HG03139 (cell line): ENCODE results near the gene SMIM30.

ENCODE experiments used
- ATAC-seq: cut with Tn5 transposase; IDR thresholded peaks from one replicate; pipeline ENCODE4 v1.9.1; 2021; ENCODE audit not compliant: unreplicated experiment

Gene SMIM30

DNA sequence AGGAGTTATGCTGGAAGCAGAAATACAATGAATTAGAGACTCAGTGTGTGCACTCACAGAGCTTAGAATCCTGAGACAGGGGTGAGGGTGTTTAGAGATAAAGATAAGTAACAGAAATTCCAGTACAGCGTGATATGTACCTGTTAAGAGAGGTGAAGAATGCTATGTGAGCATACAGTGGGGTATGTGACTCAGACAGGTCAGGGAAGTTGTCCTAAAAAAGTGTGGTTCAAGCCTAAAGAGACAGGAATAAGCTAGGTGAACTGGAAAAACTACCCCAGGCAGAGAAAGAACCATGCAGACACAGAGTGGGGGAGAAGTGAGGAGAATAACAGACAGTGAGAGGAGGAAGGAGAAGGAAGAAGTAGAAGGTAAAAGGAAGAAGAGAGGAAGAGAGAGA lies 8.6 kb downstream of the SMIM30 start:
- no peak for ATAC-seq

DNA sequence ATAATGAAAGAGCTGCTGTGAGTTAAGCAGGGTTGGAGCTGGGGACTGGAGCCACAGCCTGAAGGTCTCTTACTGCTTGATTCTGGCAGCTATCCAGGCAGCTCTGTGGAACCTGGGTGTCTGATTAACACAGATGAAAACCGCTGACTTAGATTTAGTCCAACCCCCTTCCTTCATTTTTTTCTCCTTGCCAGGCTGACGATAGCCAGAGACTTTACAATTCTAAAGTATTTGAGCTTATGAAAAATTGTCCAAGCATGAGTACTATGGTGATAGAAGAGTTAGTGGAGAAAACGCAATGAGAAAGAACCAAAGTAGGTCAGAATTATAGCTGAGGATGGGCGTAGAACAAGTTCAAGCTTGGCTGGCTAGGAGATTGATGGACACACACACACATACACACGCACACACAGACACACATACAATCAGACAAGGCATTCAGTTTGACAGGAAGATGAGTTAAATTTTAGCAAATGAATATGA lies 18.2 kb downstream of the SMIM30 start:
- ATAC-seq = no peak

DNA sequence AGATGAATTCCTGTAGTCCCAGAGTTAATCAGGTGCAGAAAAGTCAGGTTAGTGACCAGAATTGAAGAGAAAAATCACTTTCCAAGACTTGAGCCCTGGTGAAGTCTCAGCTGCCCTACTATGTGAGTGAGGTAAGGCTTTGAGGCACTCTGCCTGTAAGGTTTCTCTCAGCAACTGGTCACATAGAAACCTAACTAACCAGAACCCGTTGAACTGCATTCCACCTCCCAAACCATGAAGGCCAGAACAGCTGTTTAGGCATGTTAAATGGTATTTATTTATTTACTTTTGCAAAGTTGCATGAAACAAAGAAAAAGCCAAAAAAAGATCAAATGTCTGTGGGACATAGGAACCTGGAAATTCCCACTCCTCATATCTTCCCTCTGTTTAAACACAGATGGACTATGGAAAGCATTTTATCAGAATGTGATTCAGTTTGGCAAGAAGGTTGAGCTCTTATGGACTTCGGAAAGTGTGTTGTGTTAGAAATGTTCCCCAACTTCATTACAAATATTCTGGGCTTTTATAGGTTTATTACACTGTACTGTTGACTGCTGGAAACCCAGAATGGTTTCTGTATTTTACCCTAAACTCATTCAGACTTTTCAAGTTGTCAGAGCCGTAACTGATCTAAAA lies 19.0 kb downstream of the SMIM30 start:
- no peak for ATAC-seq

DNA sequence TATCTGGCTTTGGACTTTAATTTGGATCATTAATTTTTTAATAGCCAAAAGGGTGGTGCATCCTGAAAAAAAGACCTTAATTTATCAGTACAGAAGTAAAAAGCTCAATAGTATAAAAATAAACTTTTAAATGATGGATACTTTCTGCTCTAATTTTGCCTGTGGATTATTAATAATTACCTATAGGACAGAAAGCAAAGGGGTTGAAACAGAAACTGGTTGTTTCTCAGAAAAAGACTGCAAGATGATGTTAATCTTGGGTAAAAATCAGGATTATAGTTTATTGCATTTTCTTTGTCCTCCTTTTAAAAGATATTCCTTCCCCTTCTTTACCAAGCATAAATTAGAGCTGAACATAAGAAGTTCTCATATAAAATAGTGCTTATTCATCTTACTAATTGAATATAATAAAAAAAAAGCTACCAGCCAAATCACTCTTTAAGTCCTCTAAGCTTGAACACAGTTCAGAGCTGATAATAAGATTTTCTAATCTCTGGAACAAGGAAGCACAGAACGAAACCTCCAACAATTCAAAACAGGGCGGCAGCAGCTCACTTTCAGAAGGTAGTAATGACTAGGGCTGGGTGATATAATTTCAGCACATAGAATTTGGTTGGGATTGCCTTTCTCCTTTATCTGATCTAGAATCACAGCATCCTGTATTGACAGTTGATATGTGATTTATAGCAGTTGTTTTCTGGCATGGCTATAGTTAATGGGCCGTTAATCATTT lies 23.7 kb downstream of the SMIM30 start:
- no peak for ATAC-seq

DNA sequence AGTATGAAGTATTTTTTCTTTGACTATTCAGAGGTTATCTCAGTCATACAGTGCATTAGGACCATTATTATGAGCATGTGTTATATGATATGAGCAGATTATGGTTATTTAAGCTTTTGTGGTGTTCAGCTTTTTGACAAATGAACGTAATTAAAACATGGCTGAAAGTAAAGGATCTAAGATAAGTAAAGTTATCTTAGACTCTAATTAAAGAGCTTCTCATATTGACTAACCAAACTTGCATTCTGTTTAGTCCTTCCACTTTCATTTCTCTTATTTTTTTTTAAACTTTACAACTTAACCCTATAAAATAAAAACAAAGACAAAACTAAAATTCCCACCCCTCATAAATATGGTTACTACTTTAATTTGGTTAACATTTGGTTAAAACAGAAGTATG lies 24.8 kb downstream of the SMIM30 start:
- no peak for ATAC-seq

DNA sequence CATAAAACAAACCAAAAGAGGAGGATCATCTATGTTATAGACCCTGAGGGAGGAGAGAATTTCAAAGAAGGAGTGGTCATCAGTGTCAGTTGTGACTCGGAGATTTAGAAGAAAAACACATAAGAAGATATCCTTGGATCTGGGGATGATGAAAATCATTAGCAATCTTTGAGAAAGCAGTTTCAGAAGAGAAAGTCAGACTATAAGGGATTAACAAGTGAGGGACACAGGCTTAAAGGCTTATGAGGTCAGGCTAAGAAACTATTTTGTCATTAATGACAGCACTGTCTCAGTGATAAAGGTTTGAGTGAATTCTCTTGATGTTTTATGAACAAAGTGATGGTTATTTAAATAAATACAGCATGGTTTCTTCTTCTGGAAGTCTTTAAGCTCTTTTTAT lies 25.6 kb downstream of the SMIM30 start:
- no peak for ATAC-seq

DNA sequence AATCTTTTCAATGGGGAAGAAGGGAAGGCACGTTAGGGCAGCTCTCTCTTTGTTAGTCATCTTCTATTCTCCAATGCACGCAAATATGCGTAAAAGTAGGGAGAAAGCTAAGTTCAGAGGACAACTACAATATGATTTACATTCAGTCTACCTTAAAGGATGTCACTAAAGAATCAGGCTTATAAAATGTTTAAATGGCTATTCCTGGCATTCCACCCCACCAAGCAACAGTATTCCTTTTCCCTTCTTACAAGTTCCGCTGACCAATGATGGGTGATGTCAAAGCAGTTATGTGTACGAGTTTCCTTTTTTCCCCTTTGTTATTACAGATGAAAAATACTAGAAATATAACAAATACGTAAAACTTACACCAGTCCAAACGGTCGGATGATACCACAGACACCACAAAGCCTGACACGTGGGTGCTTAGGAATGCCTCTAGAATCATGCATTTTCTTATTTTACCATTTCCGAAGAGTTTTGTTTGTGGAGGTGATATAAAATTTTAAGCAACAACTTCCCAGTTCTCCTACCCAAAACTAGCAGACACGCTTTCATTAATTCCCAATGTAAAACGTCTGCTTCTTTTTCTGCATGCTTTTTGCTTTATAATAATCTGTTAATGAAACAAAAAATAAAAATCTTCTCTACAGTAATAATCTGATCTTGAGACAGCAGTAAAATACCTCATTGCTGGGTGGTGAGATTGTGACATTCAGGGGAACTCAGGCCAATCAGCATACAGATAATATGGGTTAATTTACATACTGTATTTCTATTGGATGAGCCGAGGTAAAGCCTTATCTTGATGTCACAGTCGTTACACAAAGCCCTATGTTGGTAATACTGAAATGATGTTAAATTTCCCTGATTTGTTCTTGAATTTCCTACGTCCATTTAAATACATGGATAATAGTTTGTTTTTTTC lies 31.0 kb downstream of the SMIM30 start:
- no peak for ATAC-seq

DNA sequence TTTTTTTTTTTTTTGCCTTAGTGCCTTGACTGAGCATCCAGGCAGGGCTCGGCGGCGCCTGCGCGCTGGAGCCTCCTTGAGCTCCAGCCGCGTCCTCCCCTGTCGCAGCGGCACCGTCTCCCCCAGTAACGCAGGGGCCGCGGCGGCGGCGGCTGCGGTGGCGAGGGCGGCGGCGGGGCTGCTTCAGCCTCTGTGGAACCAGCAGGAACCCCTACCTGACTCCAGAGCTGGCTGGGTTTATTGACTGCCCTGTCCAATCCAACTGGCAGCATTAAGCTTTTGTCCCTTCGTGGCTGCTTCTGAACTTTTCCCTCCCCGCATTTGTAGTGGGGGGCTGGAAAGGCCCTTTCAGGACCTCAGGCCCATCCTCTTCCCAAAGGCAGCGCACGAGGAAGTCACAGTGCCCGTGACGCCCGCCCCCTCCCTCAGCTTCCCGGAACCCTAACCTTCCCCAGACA lies 31.9 kb downstream of the SMIM30 start, which contains the start of gene GPR85:
TSS of gene GPR85 (minus strand) at position 397 of the 458 bp plus-strand sequence. CDS start 2,106 bp downstream, outside the sequence.
- ATAC-seq = peak; percentile 68

DNA sequence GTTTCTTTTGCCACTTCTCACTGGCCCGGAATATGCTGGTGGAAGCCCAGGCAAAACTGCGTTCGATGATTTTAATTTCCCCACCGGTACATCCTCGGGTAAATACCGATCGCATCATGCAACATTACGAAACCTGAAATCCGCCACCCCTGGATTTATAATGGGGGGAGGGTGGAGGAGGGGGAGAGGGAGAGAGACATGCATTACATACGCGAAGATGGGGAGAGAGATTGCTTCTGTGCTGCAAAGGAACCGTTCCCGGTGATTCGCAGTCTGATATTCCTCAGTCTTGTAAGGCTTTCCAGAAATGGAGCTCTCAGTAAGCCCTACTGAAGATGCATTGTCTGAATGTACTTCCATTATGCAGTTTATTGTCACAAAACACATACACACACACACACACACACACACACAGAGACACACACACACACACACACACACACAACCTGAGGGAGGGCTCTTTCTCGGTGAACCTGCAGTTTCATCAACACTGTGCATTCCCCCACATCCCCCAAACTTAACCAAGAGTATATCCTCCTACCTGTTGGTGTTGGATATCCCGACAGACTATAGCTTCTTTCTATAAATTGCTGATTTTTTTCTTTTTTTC lies 32.5 kb downstream of the SMIM30 start:
- ATAC-seq = no peak

DNA sequence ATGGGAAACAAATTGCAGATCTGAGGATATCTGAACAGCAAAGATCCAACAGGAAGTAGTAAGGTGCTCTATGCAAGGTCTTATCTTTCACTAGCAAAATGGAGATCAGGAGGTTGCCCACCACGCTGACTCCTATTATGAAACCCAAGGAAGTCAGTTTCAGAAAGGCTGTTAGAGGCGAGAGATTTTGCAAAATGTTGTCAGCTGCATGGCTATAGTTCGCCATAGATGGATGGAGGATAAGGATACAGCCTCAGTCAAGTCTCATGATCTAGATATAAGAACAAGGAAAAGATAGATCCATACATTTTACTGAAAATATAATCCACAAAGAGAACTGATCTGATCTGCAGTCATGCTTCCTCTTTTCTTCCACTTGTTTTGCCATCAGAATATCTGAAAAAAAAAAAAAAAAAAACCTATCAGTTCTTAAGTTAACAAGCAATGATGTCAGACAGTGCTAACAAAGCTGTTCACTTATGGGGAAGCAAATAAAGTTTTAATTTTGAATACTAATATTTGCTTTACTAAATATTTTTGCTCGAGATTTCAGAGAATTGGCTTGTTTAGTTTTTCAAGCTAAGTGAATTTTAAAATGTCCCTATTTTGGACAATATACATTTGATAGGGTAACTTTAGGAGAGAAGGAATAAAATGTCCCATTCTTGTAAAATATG lies 33.7 kb downstream of the SMIM30 start:
- ATAC-seq = no peak

DNA sequence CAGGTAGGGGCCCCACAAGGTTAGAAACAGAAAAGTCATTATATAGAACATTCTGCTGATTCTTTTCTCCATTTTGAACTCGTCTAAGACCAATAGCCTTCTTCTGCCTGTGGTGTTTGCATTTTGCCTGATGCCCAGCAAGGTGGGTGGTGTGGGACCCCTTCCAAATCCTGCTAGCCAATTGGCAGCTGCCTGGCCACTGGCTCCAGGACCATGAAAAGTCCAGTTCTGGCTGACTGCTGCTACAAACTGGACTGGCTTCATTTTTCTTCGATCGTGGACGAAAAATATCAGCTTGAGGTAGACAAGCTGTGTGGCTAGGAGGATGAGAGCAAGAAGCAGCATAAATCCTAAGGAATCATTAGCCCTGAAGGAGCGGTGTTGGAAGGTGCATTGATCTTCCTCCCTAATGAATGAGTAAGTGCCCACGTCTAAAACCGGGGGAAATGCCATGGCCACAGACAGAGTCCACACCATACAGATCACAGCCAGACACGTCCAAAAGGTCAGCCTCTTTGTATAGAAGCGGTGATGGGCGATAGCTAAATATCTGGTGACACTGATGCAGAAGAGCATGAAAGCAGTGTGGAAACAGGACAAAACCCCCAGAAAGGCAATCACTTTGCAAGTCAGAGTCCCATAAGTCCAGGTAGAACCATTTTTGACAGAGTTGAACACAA lies 34.4 kb downstream of the SMIM30 start:
- ATAC-seq = no peak

DNA sequence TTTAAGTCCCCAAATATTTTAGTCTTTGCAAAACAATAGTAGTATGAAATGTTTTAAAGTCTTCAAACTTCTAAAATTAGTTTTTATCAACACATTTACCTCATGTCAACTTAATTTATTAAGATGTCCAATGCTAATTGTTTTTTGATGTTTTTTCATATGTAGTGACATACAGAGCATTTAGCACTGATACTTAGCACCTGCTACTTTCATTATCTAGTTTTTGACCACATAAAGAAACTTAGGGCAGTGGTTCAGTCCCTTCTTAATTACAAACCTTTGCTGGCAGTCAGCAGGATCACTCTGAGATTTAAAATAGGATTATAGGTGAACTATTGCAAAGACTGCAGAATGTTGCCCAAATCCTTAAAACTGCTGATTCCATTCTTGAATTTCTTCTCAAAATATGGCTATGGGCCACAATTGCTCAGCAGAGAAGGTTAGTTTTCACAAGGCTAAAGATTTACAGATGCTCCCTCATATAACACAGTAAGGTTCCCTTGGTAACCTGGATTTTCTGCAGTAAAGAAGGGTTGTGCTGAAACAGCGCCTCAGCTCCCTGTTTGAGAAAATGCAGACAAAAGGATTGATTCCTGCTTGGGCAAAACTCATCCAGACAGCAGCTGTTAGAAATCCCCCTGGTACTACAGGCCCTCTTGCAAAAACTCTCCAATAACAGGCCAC lies 35.1 kb downstream of the SMIM30 start:
- ATAC-seq = no peak

DNA sequence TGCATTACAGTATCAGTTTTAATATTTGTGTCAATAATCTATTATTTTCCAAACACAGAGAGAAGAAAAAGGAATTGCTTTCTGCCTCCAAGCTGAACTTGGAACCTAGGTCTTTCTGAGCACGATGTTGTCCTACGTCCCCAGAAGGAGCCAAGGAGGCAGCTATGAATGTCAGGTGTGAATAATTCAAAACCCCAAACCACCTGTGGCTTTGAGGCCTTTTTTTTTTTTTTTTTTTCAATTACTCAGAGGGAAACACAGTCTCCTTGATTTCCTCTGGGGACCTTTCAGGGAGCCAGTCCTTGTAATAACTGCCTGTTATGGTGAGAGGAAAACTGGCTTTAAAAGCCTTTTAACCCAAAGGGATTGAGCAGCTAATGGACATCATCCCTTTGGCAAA lies 40.0 kb downstream of the SMIM30 start:
- ATAC-seq = no peak

DNA sequence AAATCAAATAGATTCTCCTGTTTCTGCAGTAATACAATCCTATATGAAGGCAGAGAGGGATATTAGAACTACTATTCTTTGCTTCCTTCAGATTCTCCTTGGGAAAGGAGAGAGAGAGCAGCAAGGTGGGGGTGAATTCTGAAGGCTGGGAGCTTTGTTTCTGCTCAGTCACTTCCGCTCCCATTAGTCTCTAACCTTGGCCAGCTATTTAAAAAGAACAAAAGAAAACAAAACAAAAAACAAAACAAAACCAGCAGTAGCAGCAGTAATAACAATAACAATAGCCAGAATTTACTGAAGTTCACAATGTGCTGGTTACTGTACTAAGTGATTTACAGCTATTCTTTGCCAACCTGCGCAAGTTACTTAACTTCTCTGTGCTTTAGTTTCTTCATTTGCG lies 41.7 kb downstream of the SMIM30 start:
- no peak for ATAC-seq

DNA sequence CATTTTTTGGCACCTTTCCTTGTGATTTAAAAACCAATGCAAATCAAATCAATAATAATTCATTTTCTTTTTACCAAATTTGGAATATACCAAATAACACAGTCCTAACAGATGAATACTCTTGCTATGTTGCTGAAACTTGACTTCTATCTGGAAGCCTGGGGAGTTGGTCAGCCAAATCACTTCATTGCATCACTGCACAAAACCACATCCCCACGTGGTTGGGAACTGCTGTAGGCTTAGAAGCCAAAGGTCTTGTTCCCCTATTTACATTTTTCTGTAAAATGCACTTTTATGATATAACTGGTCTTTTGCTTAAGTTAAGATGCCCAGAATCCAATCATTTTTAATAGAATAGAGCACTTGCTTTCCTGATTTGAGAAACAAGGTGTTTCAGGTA lies 46.9 kb downstream of the SMIM30 start:
- peak; percentile 56 for ATAC-seq
